H54 (cell line): Measurements from ENCODE around the gene MLC1.

ENCODE experiments used
- DNase-seq: peaks from one replicate; pipeline ENCODE4 v3.0.0; 2011; ENCODE audit warnings: low spot score, mixed read lengths; ENCODE audit not compliant: insufficient read length
- FAIRE-seq: peaks from 3 replicates; lab custom pipeline; 2011; peaks lifted over from hg19 to GRCh38; lab: Jason Lieb, UNC
- POLR2A ChIP-seq: IDR thresholded peaks from 2 replicates; pipeline ENCODE4 v1.6.1; 2011; ENCODE audit warnings: low read depth, mild to moderate bottlenecking, low read length

Gene MLC1

DNA sequence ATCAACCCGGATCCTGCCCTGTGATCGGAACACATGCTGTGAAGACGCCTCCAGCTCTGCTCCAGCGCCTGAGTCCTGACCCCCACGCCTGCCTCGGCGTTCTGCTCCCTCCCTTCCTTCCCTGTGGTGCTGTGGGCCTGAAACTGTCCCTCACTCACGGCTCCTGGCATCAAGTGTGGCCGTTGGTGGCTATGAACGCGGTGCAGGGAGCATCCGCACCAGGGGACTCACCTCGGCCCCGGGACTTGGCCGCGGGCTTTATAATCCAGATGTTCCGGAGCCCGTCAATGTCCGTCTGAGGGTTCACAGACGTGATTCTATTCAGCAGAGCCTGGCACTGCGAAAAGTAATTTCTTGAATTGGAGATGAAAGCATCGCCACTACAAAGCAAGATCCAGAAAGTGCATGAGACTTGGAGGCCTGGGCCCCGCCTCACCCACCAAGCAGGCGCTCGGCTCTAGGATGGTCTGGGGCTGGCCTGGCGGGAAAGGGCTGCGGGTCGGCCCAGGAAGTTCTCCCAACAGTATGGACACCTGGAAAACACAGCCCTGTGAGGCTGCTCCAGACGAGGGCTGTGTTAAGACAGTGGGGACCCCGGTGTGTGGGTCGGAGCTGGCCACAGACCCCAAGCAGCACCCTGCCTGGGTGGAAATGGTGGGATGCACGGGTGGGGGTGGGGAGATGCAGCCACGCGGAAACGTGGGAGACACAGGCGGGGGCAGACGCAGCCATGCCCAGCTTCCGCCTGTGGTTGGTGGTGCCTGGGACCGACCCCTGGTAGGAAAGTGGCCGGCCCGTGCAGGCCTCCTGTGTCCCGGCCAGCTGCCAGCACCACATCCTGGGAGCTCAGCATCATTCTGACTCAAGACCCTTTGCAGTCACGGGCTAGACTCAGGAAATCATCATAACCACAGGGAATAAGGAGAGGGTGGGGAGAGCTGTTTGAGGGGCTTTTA, 50.8 kb downstream of the MLC1 start:
- FAIRE-seq (no peak), DNase-seq (no peak)
- TF ChIP-seq POLR2A: no peak

DNA sequence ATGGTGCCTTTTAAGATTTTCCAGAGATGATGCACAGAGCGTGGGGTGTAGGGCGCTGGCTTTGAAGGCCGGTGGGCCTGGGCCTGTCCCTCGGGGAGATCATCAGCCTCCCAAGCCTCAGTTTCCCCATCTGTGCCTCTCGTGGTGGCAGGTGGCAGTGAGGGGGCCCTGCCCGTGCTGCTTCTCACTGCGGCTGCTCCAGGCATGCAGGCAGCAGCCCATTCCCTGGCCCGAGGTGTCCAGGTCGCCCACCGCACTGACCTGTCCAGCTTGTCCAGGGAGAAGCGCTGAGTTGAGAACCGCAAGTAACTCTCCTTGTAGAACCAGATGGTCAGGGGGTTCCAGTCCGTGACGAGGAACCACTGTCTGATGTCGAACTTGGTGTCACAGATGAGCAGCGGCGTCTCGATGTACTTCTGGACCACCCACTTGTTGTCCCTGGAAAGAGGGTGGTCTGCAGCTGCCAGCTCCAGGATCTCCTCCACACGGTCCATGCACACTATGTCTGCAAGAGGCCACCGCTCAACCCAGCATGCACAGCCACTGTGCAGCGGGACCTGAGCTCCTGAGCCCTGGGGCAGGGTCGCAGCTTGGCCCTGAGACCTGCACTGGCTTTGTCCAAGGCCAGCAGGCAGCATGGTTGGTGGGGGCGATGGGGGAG, 52.2 kb downstream of the MLC1 start:
- DNase-seq (no peak), FAIRE-seq (no peak)
- TF ChIP-seq POLR2A: no peak

DNA sequence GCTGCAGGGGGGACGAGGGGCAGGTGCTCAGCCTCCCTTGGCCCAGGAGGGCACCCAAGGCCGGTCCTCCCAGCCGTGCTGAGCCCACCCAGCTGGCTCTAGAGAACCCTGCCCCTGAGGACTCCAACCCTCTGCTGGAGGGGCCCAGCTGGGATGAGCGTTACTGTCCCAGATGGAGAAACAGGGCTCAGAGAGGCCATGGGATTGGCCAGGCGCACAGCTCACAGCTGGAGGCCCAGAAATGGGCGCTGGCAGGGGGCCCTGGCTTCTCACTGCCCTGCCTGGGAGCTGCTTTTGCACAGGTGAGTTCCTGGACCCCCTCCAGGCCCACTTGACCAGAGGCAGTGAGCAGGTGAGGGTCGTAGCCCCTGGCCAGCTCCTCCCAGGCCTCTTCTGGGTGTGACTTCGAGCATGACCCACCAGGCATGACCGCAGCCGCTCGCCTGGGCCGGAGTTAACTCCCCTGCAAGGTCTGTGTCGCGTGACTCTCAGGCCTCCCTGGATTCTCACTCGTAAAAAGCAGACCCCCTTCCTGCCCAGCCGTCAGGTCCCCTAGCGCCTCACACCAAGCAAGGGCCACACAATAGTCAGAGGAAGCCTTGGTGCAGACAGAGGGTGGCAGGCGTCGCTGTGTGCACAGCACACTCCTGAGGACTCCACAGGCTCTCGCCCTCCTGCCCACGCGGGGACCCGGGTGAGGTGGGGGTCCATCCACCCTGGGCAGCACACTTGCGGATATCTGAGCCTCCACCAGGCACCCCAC, 52.9 kb downstream of the MLC1 start:
- DNase-seq (no peak), FAIRE-seq (no peak)
- no peak for TF ChIP-seq POLR2A

DNA sequence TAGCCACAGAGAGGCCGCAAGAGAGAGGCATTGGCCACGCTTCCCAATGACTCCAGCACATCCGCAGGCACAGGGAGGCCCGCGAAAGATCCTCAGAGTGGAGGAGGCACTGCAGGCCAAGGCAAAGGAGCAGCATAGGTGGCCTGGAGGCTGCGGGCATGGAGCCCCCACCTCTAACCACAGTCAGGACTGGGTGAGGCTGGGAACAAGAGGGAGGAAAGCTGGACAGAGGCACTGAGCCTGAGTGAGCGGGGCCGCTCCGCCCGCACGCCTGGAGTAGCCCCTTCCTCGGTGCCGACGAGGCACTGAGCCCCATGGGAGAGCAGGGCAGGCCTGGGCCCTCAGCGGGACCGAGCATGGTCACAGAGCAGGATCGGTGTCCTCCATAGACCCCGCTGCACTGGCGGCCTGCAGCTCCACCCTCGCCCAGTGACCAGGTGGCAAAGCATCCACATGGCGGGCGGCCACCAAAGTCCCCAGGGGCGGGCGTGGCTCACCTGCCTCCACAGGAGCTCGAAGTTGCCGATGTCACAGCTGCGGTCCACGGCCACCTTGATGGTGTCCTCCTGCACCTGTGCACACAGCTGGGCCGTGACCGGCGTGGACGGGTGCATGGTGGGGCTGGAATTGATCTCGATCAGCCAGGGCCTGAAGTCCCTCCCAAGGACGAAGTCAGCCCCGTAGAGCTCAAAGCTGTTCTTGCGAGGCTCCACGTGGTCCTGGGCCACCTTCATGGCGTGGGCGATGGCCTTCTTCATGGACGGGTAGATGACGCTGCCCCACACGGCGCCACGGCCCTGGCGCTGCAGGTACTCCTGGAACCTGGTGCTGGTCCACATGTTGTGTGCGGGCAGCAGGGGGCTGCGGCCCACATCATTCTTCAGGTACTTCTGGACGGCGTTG, 53.8 kb downstream of the MLC1 start:
- FAIRE-seq: no peak
- no peak for DNase-seq
- TF ChIP-seq POLR2A: no peak

DNA sequence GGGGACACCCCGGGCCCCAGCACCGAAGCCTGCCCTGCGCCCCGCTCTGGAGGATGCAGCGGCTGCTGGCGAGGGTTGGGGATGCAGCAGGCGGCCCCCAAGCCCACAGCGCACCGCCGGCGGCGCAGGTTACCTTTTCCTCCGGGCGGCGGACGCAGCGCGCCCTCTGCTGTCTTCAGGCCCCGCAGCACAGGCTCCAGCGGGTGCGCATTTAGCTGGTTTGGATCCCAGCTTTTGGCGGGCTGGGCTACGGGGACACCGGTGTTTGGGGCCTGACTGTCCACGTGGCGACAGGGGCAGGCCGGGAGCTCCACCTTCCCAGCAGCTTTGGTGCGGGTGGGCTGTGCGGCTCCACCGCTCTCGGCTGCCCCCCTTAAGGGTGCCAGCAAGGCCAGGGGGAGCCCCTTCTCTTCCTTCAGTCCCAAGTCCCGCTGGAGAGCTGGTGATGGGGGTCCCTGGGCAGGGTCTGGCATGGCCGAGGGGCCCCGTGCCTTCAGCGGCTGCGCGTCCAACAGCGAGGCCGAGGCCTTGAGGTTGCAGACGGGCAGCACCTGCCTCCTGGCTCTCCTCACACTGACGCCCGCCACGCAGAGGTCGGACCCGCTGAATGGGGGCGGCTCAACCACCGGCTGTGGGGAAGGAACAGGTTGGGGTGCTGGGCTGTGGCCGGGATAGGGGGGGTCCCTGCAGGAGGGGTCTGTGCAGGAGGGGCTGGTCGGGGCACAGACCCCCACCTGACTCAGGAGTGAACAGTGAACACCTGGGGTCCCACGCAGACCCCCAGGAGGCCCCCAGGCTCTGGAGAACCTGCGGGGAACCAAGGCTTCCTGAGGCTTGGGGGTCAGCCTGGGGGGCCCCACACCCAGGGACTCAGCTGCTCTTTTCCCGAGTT, 54.7 kb downstream of the MLC1 start:
- TF ChIP-seq POLR2A: no peak
- peak; percentile 87 for DNase-seq
- no peak for FAIRE-seq

DNA sequence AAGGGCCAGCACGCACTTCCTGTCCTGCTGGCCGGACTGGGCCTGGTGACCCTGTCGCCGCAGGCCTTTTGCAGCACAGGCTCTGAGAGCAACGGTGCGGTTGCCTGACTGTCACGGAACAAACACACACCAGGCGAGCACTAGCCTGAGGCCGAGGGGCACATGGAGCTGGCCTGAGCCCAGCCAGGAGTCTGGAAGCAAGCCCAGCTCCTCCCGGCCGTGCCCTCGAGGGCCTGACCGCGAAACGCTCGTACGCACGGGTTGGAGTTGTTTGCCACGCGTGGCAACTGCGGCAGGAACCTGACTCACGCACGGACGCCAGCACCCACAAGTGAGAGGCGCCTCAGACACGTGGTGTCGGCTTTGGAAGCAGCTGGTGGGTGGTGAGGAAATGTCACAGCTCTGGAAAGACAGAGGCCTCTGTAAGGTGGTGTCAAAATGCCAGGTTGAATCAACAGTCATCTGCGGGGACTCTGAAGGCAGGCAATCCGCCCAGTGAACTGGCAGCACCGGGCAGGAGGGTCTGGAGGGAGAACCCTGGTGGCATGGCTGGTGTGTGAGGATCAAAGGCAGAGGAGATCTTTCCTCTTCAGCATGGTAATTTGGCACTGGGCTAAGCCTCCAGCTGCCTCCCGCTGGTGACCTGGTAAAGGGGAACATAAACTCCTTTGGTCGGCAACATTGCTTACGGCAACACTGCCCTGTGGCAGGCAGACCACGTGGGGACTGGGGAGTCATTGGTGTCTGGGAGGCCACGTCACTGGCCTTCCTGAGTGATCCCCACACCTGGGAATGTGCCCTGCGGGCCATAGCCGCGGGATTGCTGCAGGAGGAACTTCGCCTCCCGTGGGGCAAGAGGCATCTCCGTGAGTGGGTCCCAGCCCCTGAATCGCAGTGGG, 57.3 kb downstream of the MLC1 start:
- DNase-seq: no peak
- FAIRE-seq: no peak
- TF ChIP-seq POLR2A: no peak

DNA sequence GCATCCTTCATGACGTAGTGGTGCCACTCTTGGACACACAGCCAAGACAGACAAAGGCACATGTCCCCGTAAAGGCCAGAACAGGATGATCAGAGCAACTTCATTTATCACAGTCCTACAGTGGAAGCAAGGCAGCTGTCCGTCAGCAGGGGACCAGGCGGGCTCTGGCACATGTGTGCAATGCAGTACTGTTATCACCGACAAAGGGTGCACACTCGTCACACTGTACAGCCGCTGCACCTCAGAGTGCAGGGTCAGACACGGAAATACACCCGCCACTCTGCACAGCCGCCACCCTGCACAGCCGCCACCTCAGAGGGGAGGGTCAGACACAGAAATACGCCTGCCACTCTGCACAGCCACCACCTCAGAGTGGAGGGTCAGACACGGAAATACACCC, 59.2 kb downstream of the MLC1 start:
- DNase-seq (no peak), FAIRE-seq (no peak)
- no peak for TF ChIP-seq POLR2A

DNA sequence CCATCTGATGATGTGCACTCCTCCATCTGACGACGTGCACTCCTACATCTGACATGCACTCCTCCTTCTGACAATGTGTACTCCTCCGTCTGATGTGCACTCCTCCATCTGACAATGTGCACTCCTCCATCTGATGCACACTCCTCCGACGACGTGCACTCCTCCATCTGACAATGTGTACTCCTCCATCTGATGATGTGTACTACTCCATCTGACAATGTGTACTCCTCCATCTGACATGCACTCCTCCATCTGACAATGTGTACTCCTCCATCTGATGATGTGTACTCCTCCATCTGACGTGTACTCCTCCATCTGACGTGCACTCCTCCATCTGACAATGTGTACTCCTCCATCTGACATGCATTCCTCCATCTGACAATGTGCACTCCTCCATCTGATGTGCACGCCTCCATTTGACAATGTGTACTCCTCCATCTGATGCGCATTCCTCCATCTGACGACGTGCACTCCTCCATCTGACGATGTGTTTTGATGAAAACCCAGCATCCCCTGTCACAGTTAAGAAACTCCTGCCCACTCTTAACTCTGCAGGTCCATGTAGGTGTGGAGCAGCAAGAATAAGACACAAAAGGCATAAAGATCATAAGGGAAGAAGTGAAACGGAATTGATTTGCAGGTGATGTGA, 62.9 kb downstream of the MLC1 start:
- FAIRE-seq (no peak), DNase-seq (no peak)
- no peak for TF ChIP-seq POLR2A

DNA sequence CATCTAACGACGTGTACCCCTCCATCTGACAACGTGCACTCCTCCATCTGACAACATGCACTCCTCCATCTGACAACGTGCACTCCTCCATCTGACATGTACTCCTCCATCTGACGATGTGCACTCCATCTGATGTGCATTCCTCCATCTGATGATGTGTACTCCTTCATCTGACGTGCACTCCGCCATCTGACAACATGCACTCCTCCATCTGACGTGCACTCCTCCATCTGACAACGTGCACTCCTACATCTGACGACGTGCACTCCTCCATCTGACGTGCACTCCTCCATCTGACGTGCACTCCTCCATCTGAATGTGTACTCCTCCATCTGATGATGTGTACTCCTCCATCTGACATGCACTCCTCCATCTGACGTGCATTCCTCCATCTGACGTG, 64.6 kb downstream of the MLC1 start:
- DNase-seq (no peak), FAIRE-seq (no peak)
- no peak for TF ChIP-seq POLR2A

DNA sequence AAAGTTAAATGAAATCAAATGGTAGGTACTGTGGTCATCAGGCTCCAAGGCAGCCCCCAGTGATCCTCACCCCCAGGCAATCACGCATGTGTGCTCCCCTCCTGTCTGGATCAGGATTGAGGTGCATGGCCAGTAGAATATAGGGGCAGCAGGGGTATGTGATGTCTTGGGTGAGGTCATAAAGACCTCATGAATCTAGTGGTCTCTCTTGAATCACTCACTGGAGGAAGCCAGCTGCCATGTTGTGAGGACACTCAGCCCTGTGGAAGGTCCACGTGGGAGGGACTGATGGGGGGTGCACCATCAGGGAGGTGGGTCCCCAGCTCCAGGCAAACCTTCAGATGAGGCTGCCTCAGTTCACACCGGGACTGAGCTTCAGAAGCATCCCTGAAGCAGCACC, 65.9 kb downstream of the MLC1 start:
- DNase-seq: no peak
- TF ChIP-seq POLR2A: no peak
- FAIRE-seq: no peak
